HepG2 (cell line): ENCODE data around the gene NUP88. TPM values are rescaled to one million over a fixed set of nuclear protein-coding genes. Genes with fewer than 3 reads are reported as not detected.

Experiments used
- ATF1 ChIP-seq: IDR thresholded peaks from 2 replicates; pipeline ENCODE4 v1.6.1; 2016; ENCODE audit warnings: mild to moderate bottlenecking, control low read depth
- HOXA3 ChIP-seq: sonication (generic); formaldehyde crosslinking; IDR thresholded peaks from 2 replicates; pipeline ENCODE4 v1.5.0; 2020; ENCODE audit warnings: missing genetic modification reagents
- KAT7 ChIP-seq: IDR thresholded peaks from 2 replicates; pipeline ENCODE4 v1.6.1; 2018; ENCODE audit warnings: borderline replicate concordance, missing compliant biosample characterization
- SALL2 ChIP-seq: sonication (generic); formaldehyde crosslinking; IDR thresholded peaks from 2 replicates; pipeline ENCODE4 v1.8.1; 2023; ENCODE audit warnings: mild to moderate bottlenecking, missing genetic modification reagents, inconsistent platforms
- SP4 ChIP-seq: sonication (generic); formaldehyde crosslinking; IDR thresholded peaks from 2 replicates; pipeline ENCODE4 v1.8.1; 2023; ENCODE audit warnings: mild to moderate bottlenecking, missing genetic modification reagents
- U2AF1 ChIP-seq: fragments of 200-400 bp; formaldehyde crosslinking; optimal IDR thresholded peaks from 2 replicates; pipeline ENCODE3; 2017; ENCODE audit warnings: mild to moderate bottlenecking, low read depth, low read length
- ZBED4 ChIP-seq: sonication (generic); formaldehyde crosslinking; IDR thresholded peaks from 2 replicates; pipeline ENCODE4 v1.4.0; 2020; ENCODE audit warnings: missing genetic modification reagents, borderline replicate concordance
- ZBTB20 ChIP-seq: sonication (generic); formaldehyde crosslinking; IDR thresholded peaks from 2 replicates; pipeline ENCODE4 v1.8.1; 2023; ENCODE audit warnings: missing genetic modification reagents, low read depth, mild to moderate bottlenecking, borderline replicate concordance
- ZFP82 ChIP-seq: sonication (generic); formaldehyde crosslinking; IDR thresholded peaks from 2 replicates; pipeline ENCODE4 v1.5.1; 2020; ENCODE audit warnings: mild to moderate bottlenecking, missing genetic modification reagents, borderline replicate concordance
- ZNF253 ChIP-seq: sonication (generic); formaldehyde crosslinking; IDR thresholded peaks from 2 replicates; pipeline ENCODE4 v1.8.0; 2022; ENCODE audit warnings: mild to moderate bottlenecking, missing genetic modification reagents, borderline replicate concordance
- ZNF280D ChIP-seq: sonication (generic); formaldehyde crosslinking; IDR thresholded peaks from 2 replicates; pipeline ENCODE4 v1.5.1; 2020; ENCODE audit warnings: mild to moderate bottlenecking, missing genetic modification reagents
- ZNF569 ChIP-seq: sonication (generic); formaldehyde crosslinking; IDR thresholded peaks from 2 replicates; pipeline ENCODE4 v1.5.0; 2020; ENCODE audit warnings: mild to moderate bottlenecking, missing genetic modification reagents, moderate library complexity, borderline replicate concordance
- ZNF768 ChIP-seq: sonication (generic); formaldehyde crosslinking; IDR thresholded peaks from 2 replicates; pipeline ENCODE4 v1.4.0; 2020; ENCODE audit warnings: missing genetic modification reagents
- ZNF792 ChIP-seq: IDR thresholded peaks from 2 replicates; pipeline ENCODE4 v1.6.1; 2016
- polyA plus RNA-seq, 8 experiments: library from polyadenylated mRNA; depleted of rRNA in 3 of 8; stranded (reverse) in 7 of 8; unstranded in 1 of 8; fragments of >200 nt; fragmentation: Illumina TruSeq in 4 of 8; extraction: Trizol in 4 of 8; gene quantifications; 2 replicates each; pipeline versions ENCODE4 v1.2.1 to v1.2.3, GENCODE V29; 2011 to 2016; ENCODE audit warnings: low read depth in 4 of 8, missing spikeins in 1 of 8, mixed read lengths in 1 of 8; ENCODE audit not compliant: insufficient read depth in 1 of 8
- total RNA-seq, 5 experiments: library from RNA; depleted of rRNA; stranded (reverse); fragments of >200 nt; fragmentation: Illumina TruSeq; extraction: Trizol; gene quantifications; 2 replicates each; pipeline ENCODE4 v1.2.3, GENCODE V29; 2016; ENCODE audit warnings: low read depth in 1 of 5
- TF ChIP-seq, protein P1 (sequence below): IDR thresholded peaks from 2 replicates; pipeline ENCODE4 v1.6.1; 2016; ENCODE audit warnings: mild to moderate bottlenecking
- TF ChIP-seq, protein P2 (sequence below), 2 experiments: IDR thresholded peaks; 2 replicates each; pipeline ENCODE4 v1.6.1; 2011 to 2012; ENCODE audit warnings: low read length in 2 of 2, borderline replicate concordance in 1 of 2, low read depth in 1 of 2, mild to moderate bottlenecking in 1 of 2, moderate library complexity in 1 of 2

NUP88 gene
- total and polyA plus RNA-seq, 2 of the 13 experiments (the other 11 are each of a cell fraction or from before 2014, with no cell fraction given): 48.2 to 130 TPM

DNA sequence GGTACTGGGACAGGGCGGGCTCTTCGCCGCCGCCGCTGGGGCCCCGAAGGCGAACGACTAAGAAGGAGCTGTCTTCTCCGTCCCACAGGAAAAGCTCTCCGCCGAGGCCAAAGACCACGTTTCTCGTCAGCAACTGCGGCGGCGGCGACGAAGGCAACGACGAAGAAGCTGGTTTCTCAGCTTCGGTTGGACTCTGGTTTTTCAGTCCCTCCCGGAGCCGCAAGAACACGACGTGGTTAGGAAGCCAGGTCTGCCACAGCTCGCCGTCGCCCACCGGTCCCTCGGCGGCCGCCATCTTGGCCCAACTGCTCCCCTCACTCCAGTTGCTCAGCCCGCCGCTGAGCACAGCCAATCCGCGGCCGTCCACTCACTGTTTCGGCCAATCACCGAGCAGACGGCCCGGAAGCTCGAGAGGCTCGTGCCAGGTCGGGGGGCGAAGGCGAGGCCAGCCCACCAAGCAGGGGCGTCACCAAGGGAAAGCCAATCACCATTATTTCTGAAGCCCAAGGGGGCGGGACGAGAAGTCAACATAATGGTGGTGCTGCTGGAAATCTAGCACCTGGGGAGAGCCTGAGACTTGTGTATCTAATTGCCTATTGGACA is at the start of gene NUP88 (continued):
- TF ChIP-seq ZBED4 (peak; percentile 77; the same call in 1 of the 2 replicates), ZNF569 (no peak), SALL2 (0 out of 2 replicates have a peak, but pooled peaks have one; percentile 42), ZNF768 (CRISPR knock-in tag) (0 out of 2 replicates have a peak, but pooled peaks have one; percentile 24), U2AF1 (peak; percentile 36), ZNF280D (CRISPR knock-in tag) (0 out of 2 replicates have a peak, but pooled peaks have one; percentile 36), ZNF253 (CRISPR knock-in tag) (0 out of 2 replicates have a peak, but pooled peaks have one; percentile 47), ATF1 (CRISPR knock-in tag) (peak; percentile 87), ZFP82 (0 out of 2 replicates have a peak, but pooled peaks have one; percentile 42), ZNF792 (CRISPR knock-in tag) (0 out of 2 replicates have a peak, but pooled peaks have one; percentile 12), HOXA3 (peak; percentile 81; the same call in 1 of the 2 replicates), KAT7 (CRISPR knock-in tag) (peak; percentile 53), ZBTB20 (0 out of 2 replicates have a peak, but pooled peaks have one; percentile 23), SP4 (CRISPR knock-in tag) (peak; percentile 64)
- TF ChIP-seq, protein P1, sequence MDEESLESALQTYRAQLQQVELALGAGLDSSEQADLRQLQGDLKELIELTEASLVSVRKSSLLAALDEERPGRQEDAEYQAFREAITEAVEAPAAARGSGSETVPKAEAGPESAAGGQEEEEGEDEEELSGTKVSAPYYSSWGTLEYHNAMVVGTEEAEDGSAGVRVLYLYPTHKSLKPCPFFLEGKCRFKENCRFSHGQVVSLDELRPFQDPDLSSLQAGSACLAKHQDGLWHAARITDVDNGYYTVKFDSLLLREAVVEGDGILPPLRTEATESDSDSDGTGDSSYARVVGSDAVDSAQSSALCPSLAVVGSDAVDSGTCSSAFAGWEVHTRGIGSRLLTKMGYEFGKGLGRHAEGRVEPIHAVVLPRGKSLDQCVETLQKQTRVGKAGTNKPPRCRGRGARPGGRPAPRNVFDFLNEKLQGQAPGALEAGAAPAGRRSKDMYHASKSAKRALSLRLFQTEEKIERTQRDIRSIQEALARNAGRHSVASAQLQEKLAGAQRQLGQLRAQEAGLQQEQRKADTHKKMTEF (CRISPR knock-in tag): 0 out of 2 replicates have a peak, but pooled peaks have one; percentile 47
- TF ChIP-seq, protein P2, sequence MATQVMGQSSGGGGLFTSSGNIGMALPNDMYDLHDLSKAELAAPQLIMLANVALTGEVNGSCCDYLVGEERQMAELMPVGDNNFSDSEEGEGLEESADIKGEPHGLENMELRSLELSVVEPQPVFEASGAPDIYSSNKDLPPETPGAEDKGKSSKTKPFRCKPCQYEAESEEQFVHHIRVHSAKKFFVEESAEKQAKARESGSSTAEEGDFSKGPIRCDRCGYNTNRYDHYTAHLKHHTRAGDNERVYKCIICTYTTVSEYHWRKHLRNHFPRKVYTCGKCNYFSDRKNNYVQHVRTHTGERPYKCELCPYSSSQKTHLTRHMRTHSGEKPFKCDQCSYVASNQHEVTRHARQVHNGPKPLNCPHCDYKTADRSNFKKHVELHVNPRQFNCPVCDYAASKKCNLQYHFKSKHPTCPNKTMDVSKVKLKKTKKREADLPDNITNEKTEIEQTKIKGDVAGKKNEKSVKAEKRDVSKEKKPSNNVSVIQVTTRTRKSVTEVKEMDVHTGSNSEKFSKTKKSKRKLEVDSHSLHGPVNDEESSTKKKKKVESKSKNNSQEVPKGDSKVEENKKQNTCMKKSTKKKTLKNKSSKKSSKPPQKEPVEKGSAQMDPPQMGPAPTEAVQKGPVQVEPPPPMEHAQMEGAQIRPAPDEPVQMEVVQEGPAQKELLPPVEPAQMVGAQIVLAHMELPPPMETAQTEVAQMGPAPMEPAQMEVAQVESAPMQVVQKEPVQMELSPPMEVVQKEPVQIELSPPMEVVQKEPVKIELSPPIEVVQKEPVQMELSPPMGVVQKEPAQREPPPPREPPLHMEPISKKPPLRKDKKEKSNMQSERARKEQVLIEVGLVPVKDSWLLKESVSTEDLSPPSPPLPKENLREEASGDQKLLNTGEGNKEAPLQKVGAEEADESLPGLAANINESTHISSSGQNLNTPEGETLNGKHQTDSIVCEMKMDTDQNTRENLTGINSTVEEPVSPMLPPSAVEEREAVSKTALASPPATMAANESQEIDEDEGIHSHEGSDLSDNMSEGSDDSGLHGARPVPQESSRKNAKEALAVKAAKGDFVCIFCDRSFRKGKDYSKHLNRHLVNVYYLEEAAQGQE (IDR thresholded peaks at IDR 0.05; ENCODE audit: borderline replicate concordance in 1 of 2, low read depth in 1 of 2, low read length in 2 of 2): peak in 1 of 2 experiments; percentile 26; a peak in 1 of 4 replicates
